Middle frontal gyrus (tissue), 1 donor: Measurements from ENCODE around the gene KRT35.

Experiments used
- DNase-seq: peaks from one replicate; pipeline ENCODE4 v3.0.0-alpha.2; 2015; ENCODE audit warnings: low spot score; ENCODE audit errors: extremely low spot score

KRT35 gene

GRCh38 chr17:41490000-41490990 lies 9.3 kb upstream of the KRT35 start:
- DNase-seq, result no peak

GRCh38 chr17:41489531-41489930 lies 8.6 kb upstream of the KRT35 start, which contains the start of gene KRT36:
TSS of gene KRT36 (minus strand) at chr17:41489910. CDS start at chr17:41489864, 46 bp downstream.
- no peak for DNase-seq

- DNase-seq, result no peak
Measured at GRCh38 chr17:41486809-41487530, 6.0 kb upstream of the KRT35 start.

GRCh38 chr17:41486316-41486715 lies 5.4 kb upstream of the KRT35 start:
- no peak for DNase-seq

- no peak for DNase-seq
Measured at GRCh38 chr17:41484920-41485904, 4.3 kb upstream of the KRT35 start.

- no peak for DNase-seq
Measured at GRCh38 chr17:41483991-41484826, 3.3 kb upstream of the KRT35 start.

GRCh38 chr17:41483531-41483930 lies 2.6 kb upstream of the KRT35 start:
- no peak for DNase-seq

GRCh38 chr17:41480581-41480980 lies 370 bp downstream of the KRT35 start:
- DNase-seq, result no peak

- no peak for DNase-seq
Measured at GRCh38 chr17:41480136-41480535, 815 bp downstream of the KRT35 start.

GRCh38 chr17:41478237-41478636 lies 2.7 kb downstream of the KRT35 start:
- no peak for DNase-seq

GRCh38 chr17:41476866-41477815 lies 3.8 kb downstream of the KRT35 start:
- no peak for DNase-seq

GRCh38 chr17:41475421-41475820 lies 5.5 kb downstream of the KRT35 start:
- DNase-seq, result no peak

- DNase-seq, result no peak
Measured at GRCh38 chr17:41474863-41475262, 6.1 kb downstream of the KRT35 start.

- DNase-seq, result no peak
Measured at GRCh38 chr17:41468346-41468745, 12.6 kb downstream of the KRT35 start.

GRCh38 chr17:41467561-41467960 lies 13.4 kb downstream of the KRT35 start:
- DNase-seq, result no peak

GRCh38 chr17:41466988-41467387 lies 14.0 kb downstream of the KRT35 start, which contains the start of gene KRT32:
TSS of gene KRT32 (minus strand) at chr17:41467386. CDS start at chr17:41467325, 61 bp downstream.
- DNase-seq, result no peak

- DNase-seq, result peak; percentile 56
Measured at GRCh38 chr17:41464682-41465081, 16.3 kb downstream of the KRT35 start.

- DNase-seq, result no peak
Measured at GRCh38 chr17:41464173-41464572, 16.8 kb downstream of the KRT35 start.

GRCh38 chr17:41463746-41464145 lies 17.2 kb downstream of the KRT35 start:
- DNase-seq, result no peak
